GM21360 (cell line): Measurements from ENCODE around the gene OR2W1.

Experiments
- ATAC-seq: cut with Tn5 transposase; IDR thresholded peaks from one replicate; pipeline ENCODE4 v1.9.1; 2021; ENCODE audit warnings: mild to moderate bottlenecking, moderate library complexity; ENCODE audit not compliant: unreplicated experiment

The OR2W1 gene

GRCh38 chr6:29005183-29005885, 39.6 kb downstream of the OR2W1 start, which contains the start of gene ZNF311:
ZNF311 (minus strand) TSS chr6:29005315; CDS start chr6:29003954, 1,361 bp downstream.
- ATAC-seq: no peak

DNA sequence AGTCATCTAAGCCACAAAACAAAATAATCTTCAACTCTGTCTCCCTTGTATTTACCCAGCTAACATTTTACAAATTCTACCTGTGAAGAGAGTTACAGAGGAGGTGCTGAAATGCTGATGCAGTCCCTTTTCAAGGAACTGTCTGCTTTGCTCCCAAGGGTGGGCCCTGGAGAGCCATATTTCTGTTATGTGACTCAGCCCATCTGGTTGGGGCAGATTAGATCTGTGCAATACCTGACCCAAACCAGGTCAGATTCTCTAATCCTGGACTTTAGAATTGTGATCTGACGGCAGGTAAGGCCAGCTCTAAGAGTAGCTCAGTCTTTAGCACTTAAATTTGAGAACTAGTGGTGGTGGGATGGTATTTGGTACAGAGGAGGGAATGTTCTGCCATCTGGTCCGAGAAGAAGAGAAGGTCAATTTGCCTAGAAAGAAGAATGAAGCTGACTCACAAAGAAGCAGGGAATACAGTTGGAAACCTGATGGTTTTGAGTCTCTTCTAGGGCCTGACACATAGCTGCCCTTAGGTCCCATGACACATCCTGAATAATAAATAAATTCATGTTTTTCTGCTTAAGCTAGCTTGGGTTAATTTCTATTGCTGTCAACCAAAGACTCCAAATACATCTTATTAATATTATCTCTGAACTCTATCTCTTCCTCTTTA, 48.0 kb downstream of the OR2W1 start:
- ATAC-seq: no peak

- no peak for ATAC-seq
Measured at GRCh38 chr6:28995093-28995650, 49.8 kb downstream of the OR2W1 start.
